ENCODE data around the gene MRPL10.

DNA sequence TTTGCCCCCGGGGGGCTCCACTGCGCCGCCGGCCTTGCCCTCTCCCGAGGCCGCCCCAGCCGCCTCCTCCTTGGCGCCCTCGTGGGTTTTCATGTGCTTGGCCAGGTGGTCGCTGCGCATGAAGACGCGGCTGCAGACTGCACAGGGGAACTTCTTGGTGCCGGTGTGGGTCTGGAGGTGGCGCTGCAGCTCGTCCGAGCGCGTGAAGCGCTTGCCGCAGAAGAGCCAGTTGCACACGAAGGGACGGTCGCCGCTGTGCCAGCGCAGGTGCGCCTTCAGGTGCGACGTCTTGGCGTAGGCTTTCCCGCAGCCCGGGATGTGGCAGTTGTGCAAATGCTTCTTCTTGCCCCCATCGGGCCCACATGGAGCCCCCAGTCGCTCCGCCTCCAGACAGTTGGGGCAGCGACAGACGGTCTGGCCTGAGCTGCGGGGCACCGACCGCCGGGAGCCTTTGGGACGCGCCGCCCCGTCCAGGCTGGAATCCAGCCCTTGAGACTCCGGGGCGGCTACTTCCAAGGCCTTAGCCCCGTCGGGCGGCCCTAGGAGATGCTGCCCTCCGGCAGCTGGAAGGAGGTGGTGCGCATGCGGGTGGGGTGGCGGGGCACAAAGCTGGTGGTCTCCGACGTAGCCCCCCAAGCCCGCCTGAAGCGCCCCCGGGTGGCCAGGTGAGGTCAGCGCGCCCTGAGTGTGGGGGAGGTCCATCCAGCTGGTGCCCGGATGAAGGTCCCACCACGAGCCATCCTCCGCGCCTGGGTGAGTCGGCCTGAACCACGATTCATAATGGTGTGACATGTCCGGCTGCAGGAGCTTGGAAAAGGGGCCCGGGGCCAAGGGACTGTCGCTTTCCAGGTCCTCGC is 16.2 kb upstream of the MRPL10 start:
- TF ChIP-seq CTCF (IDR thresholded peaks at IDR 0.05) (no peak), POLR2A (IDR thresholded peaks at IDR 0.05) (no peak)
